Measurements from ENCODE around the gene IGSF3. TPM values are rescaled to one million over a fixed set of nuclear protein-coding genes. Genes with fewer than 3 reads are reported as not detected.

The IGSF3 gene
- total RNA-seq, 1 donor from 2014 or later, result 7.2 TPM

- CTCF ChIA-PET, result interaction anchor here (1.1 to 3.2 kb wide), 3 partner anchors 18 to 240 kb away, joined by 3 to 13 read pairs (median 3); no protein-coding TSS in a partner anchor
- DNase-seq, result no peak
- Mint-ChIP-seq H3K36me3 (ENCODE audit: low read depth) (no peaks in the 10 kb centered on the region), H3K27ac (no peak overlapping the region), H3K27me3 (no peaks in the 10 kb centered on the region), H3K9me3 (no peaks in the 10 kb centered on the region), H3K4me3 (no peak overlapping the region), H3K4me1 (peaks cover 22% of the 10 kb centered on the region)
- POLR2A ChIA-PET, result no interaction called here
- intact Hi-C loops (cut with micrococcal nuclease), result loop anchor here (10.0 kb wide), 2 partner anchors 357 to 787 kb away; partner anchors contain the start of gene MAN1A2
- ATAC-seq (ENCODE audit: low read depth), result no peak
- TF ChIP-seq CTCF (IDR thresholded peaks at IDR 0.05), result no peak
Measured at GRCh38 chr1:116577759-116578314, 89.7 kb downstream of the IGSF3 start.

GRCh38 chr1:116574581-116575291 lies 92.8 kb downstream of the IGSF3 start:
- no peak for ATAC-seq (ENCODE audit: low read depth)
- no peak overlapping the region for H3K4me3 Mint-ChIP-seq
- intact Hi-C loops (cut with micrococcal nuclease), result loop anchor here (1.0 to 10.0 kb wide), 13 partner anchors 12 to 1088 kb away; partner anchors contain the start of gene MAN1A2
- no peaks in the 10 kb centered on the region for H3K27me3 Mint-ChIP-seq
- no peak for TF ChIP-seq CTCF (IDR thresholded peaks at IDR 0.05)
- H3K4me1 Mint-ChIP-seq, result peaks cover 42% of the 10 kb centered on the region
- CTCF ChIA-PET, result interaction anchor here (0.7 to 3.7 kb wide), 31 partner anchors 10 to 938 kb away, joined by 3 to 56 read pairs (median 5); partner anchors contain the start of genes IGSF3 and TTF2
- no peak overlapping the region for H3K27ac Mint-ChIP-seq
- H3K9me3 Mint-ChIP-seq, result no peaks in the 10 kb centered on the region
- peaks cover 5% of the 10 kb centered on the region for H3K36me3 Mint-ChIP-seq (ENCODE audit: low read depth)
- POLR2A ChIA-PET, result interaction anchor here (0.6 to 10.0 kb wide), 8 partner anchors 15 to 482 kb away, joined by 3 to 257 read pairs (median 6); no protein-coding TSS in a partner anchor
- DNase-seq, result no peak

GRCh38 chr1:116573431-116574095 lies 94.0 kb downstream of the IGSF3 start:
- Mint-ChIP-seq H3K4me3 (peak overlapping the region; percentile 7), H3K27ac (peak overlapping the region; percentile 35), H3K36me3 (ENCODE audit: low read depth) (peaks cover 17% of the 10 kb centered on the region), H3K4me1 (peaks cover 54% of the 10 kb centered on the region), H3K9me3 (no peaks in the 10 kb centered on the region), H3K27me3 (no peaks in the 10 kb centered on the region)
- intact Hi-C loops (cut with micrococcal nuclease), result loop anchor here (1.0 to 10.0 kb wide), 13 partner anchors 13 to 1089 kb away; partner anchors contain the start of gene MAN1A2
- ChIA-PET POLR2A (interaction anchor here (5.2 to 10.0 kb wide), 2 partner anchors 14 to 69 kb away, joined by 47 to 257 read pairs; no protein-coding TSS in a partner anchor), CTCF (interaction anchor here (1.3 to 3.7 kb wide), 8 partner anchors 11 to 486 kb away, joined by 3 to 56 read pairs (median 12); partner anchors contain the start of gene TTF2)
- ATAC-seq (ENCODE audit: low read depth), result no peak
- TF ChIP-seq CTCF (IDR thresholded peaks at IDR 0.05), result no peak
- DNase-seq, result no peak

GRCh38 chr1:116572771-116573430 lies 94.6 kb downstream of the IGSF3 start:
- no peak for ATAC-seq (ENCODE audit: low read depth)
- Mint-ChIP-seq H3K27me3 (no peaks in the 10 kb centered on the region), H3K9me3 (no peaks in the 10 kb centered on the region), H3K36me3 (ENCODE audit: low read depth) (peaks cover 23% of the 10 kb centered on the region), H3K27ac (peak overlapping the region; percentile 35), H3K4me3 (no peak overlapping the region), H3K4me1 (peaks cover 60% of the 10 kb centered on the region)
- no peak for TF ChIP-seq CTCF (IDR thresholded peaks at IDR 0.05)
- POLR2A ChIA-PET, result interaction anchor here (1.4 to 10.0 kb wide), 5 partner anchors 14 to 166 kb away, joined by 4 to 257 read pairs (median 47); no protein-coding TSS in a partner anchor
- CTCF ChIA-PET, result interaction anchor here (0.8 to 3.7 kb wide), 7 partner anchors 16 to 433 kb away, joined by 3 to 56 read pairs (median 11); no protein-coding TSS in a partner anchor
- no peak for DNase-seq
- intact Hi-C loops (cut with micrococcal nuclease), result loop anchor here (5.0 to 10.0 kb wide), 4 partner anchors 362 to 1089 kb away; partner anchors contain the start of gene MAN1A2

Measured in activated B cell treated with CpG ODN at 0.5 μM for 24 hours (primary cell).